HT1080 (cell line): ENCODE data around the gene GABARAP. TPM values are rescaled to one million over a fixed set of nuclear protein-coding genes. Genes with fewer than 3 reads are reported as not detected.
A peak's percentile ranks its signal among the peaks of the same experiment; 100 is the strongest.

Experiments
- DNase-seq: peaks from one replicate; pipeline ENCODE4 v3.0.0-alpha.2; 2015; ENCODE audit warnings: low read depth
- total RNA-seq: library from RNA; depleted of rRNA; stranded (reverse); fragments of >200 nt; shearing (Covaris generic); gene quantifications from 2 replicates; pipeline ENCODE4 v1.2.3, GENCODE V29; 2014

GABARAP gene
- total RNA-seq, 1 experiment from 2014 or later: 331 TPM

DNA sequence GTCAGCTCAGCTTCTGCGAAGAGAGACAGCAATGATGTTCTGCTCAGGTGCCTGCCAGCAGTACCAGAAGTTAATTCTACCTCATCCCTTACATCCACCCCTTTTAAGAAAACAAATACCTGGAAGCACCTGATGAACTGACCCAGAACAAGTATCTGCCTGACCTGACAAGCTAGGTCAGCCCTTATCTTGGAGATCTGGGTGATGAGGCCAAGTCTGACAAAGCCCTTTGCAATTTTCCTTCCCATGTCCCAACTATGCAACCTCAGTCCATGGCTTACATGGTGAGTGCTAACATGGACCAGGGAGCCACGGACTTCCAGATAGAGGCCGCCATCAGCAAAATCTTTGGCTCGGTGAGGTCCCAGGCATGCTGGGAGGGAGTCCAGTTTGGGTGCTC is 18.9 kb downstream of the GABARAP start:
- DNase-seq: no peak

DNA sequence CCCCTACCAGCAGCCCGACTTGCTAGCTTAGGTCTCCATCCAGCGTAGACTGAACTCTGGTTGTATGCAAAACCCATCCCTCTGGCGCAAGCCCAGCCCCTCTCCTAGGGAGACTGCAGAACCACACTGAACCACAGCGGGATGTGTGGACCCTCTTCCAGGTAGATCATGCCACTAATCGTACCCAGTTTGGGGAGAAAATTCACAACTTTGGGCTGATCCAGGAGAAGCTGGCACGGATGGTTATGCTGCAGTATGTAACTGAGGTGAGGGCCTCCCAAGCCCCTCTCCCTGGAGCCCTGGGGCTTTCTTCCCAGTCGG is 19.3 kb downstream of the GABARAP start:
- DNase-seq: no peak

DNA sequence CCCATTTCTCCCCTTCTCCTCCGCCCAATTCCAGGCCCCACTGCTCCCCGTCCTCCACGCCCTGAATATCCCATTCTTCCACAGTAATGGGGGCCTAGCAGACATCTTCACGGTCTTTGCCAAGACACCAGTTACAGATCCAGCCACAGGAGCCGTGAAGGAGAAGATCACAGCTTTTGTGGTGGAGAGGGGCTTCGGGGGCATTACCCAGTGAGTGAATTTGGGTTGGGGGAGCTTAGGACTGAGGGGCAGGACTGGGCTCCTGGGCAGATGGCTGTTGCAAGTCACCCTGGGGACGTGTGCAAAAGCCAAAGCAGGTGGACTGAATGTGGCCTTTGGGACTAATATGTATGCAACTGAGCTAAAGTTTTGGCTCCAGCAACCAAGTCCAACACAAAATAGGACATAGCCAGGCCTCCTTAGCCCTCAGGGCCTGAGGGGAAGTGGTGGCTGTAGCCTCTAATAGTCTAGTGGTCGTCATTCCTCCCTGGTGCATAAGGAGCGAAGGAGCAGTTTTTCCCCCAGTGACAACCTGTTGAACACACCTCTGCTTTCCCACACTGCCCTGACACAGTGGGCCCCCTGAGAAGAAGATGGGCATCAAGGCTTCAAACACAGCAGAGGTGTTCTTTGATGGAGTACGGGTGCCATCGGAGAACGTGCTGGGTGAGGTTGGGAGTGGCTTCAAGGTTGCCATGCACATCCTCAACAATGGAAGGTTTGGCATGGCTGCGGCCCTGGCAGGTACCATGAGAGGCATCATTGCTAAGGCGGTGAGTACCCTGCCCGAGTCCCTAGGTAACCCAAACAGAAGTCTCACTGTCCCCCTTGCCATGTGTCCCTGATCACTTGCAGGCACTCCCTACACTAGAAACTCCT is 19.9 kb downstream of the GABARAP start:
- DNase-seq: no peak

DNA sequence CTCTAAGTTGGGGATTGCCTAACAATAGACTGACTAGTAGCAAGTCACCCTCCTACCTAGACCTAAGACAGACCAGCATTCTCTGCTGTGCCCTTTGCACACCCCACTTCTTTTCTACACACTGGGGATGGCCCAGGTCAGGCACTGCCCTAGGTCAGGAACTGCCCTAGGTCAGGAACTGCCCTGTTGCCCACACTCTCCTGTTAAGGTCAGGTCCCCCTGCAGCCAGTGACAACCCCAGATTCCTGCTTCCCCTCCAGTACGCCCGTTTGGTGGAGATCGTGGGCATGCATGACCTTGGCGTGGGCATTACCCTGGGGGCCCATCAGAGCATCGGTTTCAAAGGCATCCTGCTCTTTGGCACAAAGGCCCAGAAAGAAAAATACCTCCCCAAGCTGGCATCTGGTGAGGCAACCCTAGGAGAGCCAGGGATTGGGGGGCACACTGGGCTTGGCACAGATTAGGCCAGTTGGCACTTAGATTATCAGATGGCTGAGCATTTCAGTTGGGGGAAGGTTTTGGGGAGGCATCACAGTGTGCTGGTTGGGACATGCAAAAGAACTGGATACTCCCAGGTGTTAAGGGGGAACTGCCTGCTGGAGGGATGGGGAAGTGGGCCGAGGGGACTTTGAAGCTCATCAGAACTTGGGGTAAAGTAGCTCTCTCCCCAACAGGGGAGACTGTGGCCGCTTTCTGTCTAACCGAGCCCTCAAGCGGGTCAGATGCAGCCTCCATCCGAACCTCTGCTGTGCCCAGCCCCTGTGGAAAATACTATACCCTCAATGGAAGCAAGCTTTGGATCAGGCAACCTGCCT is 20.8 kb downstream of the GABARAP start:
- no peak for DNase-seq

DNA sequence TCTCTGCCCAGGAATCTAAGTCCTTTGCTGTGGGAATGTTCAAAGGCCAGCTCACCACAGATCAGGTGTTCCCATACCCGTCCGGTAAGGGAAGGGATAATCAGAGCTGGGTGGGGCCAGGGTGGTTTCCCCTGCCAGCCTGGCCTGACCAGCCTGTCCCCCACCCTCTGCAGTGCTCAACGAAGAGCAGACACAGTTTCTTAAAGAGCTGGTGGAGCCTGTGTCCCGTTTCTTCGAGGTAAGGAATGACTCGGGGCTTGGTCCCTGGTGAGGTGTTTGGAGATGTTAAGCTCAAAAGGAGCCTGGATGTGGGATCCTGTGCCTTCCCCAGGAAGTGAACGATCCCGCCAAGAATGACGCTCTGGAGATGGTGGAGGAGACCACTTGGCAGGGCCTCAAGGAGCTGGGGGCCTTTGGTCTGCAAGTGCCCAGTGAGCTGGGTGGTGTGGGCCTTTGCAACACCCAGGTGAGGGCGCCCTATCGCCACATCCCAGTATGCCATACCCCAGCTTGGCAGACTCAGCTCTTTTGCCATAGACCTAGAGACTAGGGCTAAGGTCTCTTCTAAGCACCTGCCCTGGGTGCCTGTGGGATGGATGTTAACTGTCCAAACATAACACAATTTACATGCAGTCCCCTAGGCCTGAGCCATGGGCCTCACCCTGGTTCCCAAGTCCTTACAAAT is 21.5 kb downstream of the GABARAP start:
- peak; percentile 78 for DNase-seq

DNA sequence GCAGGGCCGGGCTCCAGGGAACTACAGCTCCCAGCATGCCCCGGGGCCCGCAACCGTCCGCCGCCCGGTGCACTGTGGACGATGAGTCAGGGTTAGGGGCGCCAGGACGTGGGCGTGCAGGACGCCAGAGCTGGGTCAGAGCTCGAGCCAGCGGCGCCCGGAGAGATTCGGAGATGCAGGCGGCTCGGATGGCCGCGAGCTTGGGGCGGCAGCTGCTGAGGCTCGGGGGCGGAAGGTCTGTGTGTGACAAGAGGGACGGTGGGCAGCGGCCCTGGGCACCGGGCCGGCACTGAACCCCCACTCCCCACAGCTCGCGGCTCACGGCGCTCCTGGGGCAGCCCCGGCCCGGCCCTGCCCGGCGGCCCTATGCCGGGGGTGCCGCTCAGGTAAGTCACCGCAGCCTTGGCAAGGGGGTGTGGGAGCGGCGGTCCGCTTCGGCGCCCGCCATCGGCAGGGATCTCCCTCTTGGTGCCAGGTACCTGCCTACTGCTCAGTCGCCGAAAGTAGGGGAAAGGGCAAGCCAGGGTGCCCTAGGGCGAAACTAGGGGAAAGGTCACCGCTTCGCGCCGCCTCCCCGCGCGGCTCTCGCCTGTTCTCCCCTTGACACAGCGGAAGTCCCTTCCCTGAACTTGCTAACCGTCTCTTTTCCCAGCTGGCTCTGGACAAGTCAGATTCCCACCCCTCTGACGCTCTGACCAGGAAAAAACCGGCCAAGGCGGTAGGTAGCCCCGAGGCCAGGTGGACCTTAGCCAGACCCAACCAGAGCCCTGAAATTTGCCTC is 22.2 kb downstream of the GABARAP start, which contains the start of the genes ACADVL and DLG4:
Gene ACADVL (plus strand): TSS at position 127 of the 781 bp plus-strand sequence. CDS start 47 bp downstream, at position 174.
Gene DLG4 (minus strand): TSS at position 25 of the 781 bp plus-strand sequence.
- peak; percentile 81 for DNase-seq

DNA sequence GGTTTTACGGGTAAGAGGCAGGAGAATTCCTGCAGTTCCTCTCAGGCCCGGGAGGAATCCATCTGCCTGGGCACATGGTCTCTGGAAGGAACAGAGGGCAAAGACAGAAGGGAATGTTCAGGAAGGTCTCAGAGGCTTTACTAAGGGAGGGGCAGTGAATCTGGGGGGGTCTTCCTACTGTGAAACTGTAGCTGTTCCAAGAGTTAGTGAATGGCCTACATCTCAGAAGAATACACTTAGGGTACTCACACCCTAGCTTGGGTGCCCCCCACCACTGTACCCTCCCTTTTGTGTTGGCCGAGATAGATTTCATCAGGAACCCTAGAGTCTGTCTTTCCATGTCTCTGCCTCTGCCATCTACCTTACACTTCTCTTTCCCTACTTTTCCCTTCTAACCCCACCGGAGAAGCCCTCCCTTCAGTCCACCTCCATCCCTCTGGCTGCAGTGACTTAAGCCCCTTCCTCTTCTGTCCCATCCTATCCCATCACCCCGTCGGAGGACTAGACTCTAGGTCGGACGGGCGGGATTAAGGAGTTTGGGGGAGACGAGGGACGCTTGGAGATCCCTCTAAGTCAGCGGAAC is 22.9 kb downstream of the GABARAP start:
- DNase-seq: no peak

DNA sequence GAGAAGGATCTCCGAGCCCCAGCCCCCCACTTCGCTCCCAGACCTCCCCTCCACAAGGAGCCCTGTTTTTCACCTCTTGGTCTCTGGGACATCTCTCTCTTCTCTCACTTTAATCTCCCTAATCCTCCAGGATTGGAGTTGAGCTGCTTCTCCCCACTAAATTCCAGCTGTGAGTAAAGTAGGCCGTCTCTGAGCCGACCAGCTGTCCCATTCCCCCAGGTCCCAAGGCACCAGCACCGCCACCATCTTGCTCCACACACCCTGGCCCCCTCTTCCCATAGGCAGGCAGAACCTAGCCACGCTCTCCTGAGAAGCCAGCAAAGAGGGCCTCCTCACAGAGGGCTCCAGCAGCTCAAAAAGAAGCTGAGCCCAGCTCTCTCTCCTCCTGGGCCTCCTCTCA is 23.5 kb downstream of the GABARAP start:
- DNase-seq: no peak

DNA sequence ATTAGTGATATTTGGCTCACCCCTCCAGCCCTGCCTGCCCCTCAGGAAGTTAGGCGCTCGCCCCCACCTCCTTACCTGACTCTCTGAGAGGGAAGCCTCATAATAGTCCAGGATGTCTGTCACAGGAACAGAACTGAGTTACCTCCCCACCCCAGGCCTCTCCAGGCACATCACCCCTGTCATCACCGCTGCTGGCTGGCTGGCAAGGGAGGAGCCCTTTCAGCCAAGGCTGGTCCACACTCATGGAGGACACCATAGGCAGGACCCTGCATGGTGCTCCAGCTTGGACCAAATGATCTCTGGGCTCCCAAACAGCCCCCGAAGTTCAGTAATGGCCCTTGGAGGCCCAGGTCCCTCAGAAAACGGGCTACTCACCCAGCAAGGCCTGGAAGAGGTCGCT is 24.1 kb downstream of the GABARAP start:
- no peak for DNase-seq

DNA sequence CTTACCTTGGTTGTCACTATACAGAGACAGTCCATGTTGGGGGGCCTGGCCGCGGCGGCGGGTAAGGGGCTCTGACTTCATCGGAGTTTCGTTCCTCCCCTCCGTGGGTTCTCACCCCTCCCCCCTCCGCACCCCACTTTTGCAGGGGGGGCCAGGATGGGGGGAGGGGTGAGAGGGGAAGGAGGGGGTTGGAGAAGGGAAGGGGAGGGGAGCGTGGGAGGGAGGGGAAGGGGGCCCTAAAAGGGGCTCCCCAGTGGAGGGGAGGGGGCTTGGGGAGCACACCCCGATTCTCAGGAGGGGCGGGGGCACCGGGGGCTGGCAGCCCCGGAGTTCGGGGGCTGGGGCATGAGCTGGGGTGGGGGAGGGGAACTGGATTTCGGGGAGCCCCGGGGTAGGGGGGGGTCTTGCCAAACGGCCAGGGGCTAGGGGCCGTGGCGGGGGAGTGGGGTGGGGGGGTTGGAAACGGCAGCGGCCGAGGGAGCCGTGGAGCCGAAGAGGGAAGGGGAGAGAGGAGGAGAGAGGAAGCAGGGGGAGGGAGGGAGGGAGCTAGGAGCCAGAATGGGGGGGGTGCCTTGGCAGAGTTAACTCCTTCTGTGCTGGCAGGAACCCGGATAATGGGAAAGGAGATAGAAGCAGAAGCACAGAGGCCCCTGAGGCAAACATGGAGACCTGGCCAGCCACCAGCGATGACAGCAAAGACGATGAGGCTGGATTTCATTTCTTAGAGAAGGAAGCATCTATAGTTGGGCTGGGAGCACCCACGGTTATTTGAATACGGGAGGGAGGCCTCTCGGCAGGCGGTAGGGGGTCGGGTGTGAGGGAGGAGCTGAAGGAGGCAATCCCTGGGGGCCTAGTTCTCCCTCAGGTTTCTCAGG is 24.9 kb downstream of the GABARAP start:
- DNase-seq: no peak

DNA sequence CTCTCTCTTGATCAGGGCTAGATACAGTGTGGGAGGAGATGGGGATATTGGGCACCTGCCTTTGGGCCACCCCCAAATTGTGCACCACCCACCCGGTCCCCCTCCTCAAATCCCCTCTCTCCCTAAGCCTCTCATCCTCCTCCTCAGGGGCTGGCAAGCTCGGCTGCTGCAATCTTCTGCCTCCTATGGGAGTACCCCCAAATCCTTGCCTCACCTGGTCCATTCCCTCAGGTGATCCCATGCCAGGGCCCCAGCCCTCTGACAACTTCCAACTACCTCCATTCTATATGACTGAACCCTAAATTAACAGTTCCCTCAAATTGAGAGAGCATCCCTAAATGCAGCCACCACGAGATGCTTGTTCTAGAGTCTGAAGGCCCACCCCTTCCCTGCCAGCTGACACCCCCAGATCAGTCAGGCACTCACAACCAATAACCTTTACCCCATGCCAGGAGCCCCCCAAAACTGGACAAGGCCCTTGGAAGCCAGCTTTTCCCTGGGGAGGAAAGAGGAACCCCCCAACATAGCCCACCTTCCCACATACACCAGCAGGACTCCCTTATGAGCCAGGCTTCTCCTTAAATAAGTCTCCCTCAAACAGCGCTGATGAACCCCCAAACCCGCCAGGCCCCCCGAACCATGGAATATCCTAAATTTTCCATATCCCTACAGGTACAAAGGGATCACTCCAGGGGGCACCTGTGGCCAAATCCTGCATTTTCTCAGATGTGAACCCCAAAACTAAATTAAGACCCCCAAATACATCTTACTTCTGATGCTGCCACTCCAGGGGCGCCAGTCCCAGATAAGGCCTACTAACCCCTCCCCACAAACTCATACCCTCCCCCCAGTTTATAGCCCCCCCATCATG is 25.8 kb downstream of the GABARAP start:
- no peak for DNase-seq

DNA sequence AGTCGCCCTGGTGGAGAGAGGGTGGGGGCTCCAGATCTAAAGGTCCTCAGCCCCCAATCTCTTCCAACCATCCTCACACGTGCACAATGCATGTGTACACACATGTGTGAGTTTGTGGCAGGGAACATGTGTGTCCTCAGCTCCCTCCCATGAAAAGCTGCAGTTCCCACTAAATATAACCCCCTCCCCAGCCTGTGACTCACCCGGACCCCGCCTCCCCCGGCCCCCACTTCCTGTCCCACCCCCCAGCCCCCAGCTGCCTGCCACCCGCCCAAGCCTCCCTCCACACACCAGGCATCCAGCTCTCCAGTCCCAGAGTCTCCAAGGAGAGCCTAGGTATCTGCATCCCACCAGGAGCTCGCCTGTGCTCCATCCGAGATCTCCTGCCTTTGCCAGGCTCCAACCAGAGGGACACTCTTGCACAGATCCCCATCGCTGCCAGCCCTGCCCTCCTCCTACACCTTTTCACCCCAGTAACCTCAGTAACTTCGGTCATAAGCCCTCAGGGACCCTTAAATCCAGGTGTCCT is 26.5 kb downstream of the GABARAP start:
- DNase-seq: peak; percentile 44

DNA sequence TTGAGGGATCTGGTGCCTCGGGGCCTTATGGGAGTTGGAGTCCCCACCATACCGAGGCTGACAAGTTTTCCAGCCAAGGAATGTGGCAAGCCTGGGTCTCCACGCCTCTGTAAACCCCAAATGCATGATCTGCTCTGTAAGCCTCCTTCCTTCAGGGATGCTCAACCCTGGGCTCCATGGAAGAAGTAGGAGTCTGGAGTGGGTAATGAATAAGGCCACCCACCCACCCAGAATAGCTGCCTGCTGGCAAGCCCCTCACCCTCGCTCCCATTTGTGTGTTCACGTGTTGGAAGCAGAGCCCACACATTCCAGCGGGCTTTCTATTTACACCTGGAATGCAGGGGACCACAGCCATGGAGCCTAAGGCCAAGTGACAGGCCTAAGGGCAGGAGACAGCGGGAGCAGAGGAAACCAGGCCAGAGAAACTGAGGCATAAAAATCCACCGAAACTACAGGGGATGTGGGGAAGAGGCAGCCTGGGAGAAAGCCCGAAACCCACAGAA is 27.1 kb downstream of the GABARAP start:
- no peak for DNase-seq

DNA sequence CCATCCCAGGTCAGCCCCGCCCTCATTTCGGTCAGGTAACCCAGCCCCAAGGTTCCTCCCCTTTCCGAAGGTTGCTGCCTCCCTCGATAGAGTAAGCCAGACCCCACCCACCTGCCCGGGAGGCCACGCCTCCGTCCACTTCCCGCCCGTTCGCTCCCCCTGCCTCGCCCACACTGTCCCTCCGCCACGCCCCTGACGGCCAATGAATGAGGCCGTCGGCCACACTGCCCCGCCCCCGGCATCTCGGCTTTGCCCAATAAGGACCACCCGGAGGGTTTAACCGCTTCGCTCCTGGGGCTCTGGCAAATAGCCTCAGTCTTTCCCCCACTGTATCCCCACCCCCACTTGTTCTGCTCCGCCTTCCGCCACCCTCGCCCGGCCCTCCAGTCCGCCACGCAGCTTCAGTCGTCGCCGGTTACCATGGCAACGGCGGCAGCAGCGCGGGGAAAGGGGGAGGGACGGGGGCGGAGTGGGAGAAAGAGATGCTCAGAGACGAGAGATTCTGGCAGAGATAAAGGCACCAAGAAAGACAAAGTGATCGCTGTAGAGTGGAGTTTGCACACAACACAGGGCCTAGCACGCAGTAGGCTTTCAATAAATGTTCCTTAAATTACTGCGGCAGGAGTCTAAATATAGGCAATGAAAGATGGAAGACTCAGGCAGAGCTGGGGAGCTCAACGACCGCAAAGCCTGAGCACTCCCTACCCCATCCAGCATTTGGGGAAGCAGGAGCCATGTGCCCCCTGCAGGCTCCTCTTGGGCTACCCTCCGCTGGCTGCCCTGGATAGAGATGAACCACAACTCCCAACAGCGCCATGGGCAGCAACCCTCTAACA is 27.7 kb downstream of the GABARAP start:
- DNase-seq: peak; percentile 94

DNA sequence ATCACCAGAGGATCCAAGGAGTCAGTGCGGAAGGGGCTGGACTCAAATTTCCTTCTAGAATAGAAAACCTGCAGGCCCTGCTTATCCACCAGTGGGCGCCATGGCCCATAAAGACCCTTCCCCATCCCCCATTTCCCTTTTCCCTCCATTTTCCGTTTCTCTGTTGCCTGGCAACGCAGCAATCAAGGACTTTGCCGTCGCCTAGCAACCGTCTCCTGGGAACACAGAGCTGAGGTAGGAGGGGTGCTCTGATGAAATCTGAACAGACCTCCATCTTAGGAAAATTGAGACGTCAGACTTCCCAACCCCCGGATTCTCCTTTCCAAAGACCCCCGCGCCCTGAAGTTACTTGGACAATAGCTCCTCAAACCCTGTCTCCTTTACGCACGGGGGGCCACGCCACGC is 28.4 kb downstream of the GABARAP start:
- peak; percentile 75 for DNase-seq

DNA sequence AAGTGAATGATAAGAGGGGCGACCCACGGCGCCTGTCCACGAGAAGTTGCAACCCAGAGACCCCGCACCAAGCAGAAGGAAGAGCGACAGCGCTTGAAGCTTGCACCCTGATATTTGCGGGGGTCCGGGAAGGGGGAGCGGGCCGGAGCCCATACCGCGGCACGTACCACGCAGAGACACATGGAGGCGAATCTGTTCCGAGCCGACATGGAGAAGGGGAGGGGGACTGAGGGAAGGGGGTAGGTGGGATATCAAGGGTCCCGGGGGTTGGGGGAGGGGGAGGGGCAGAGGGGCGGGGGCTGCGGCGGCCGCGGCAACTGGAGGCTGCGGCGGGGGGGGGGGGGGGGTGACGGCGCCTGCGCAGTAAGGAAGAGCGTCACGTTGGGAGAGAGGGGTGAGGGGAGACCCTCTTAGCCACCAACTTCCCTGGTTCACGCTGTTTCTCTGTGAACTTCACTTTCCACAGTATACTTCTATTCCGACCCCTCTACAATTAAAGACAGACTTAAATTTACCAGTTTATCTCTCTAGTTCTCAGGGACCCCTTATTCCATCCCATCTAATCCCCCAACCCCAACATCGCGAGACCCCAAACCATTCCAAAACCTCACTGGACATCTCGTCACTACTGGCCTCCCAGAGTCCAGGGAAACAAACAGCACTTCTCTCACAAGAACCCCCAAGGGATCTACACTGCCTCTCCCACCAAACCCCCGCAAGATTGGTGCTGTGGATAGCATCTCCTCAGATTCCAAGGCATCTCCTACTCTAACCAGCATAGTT is 30.6 kb downstream of the GABARAP start:
- no peak for DNase-seq
